A673 (cell line): ENCODE results near the gene TRIM66.

ENCODE experiments used
- EZH2 ChIP-seq: fragments of 200-600 bp; sonication (generic); IDR thresholded peaks from 2 replicates; pipeline ENCODE4 v1.6.1; 2017; ENCODE audit warnings: borderline replicate concordance, low read depth, mild to moderate bottlenecking, mixed read lengths, antibody characterized with exemption, low read length; ENCODE audit not compliant: poor library complexity, severe bottlenecking
- TF ChIP-seq, protein P1 (sequence below): fragments of 300-800, 200-600 bp; sonication (generic); conservative IDR thresholded peaks from 2 replicates; pipeline ENCODE4 v1.5.1; 2017; ENCODE audit warnings: low read depth, mild to moderate bottlenecking, antibody characterized with exemption, low read length, moderate library complexity, mixed read lengths

DNA sequence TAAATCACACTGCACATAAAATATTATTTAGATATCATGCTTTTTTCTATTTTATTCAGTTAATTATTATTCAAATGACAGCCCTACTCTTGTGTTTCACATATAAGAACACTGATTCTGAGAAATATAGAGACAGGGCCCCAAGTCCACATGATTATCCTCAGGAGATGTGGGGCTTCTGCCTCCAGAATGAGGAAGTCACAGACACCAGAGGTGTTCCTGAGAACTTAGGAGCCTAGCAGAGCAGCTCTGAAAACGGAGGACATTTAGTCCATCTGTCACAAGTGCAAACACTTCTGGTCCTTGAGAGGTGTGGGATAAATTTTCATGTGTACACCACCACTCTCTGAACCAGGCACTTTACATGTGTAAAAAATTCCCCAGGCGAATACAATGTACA is 26.2 kb downstream of the TRIM66 start:
- TF ChIP-seq, protein P1, sequence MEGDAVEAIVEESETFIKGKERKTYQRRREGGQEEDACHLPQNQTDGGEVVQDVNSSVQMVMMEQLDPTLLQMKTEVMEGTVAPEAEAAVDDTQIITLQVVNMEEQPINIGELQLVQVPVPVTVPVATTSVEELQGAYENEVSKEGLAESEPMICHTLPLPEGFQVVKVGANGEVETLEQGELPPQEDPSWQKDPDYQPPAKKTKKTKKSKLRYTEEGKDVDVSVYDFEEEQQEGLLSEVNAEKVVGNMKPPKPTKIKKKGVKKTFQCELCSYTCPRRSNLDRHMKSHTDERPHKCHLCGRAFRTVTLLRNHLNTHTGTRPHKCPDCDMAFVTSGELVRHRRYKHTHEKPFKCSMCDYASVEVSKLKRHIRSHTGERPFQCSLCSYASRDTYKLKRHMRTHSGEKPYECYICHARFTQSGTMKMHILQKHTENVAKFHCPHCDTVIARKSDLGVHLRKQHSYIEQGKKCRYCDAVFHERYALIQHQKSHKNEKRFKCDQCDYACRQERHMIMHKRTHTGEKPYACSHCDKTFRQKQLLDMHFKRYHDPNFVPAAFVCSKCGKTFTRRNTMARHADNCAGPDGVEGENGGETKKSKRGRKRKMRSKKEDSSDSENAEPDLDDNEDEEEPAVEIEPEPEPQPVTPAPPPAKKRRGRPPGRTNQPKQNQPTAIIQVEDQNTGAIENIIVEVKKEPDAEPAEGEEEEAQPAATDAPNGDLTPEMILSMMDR, result no peak
- TF ChIP-seq EZH2, result no peak
